ENCODE measurements around the gene S100Z.

Gene S100Z

GRCh38 chr5:76920491-76920890 lies 70.7 kb downstream of the S100Z start:
- H3K9ac ChIP-seq: no peak overlapping the region

GRCh38 chr5:76926329-76927105 lies 76.7 kb downstream of the S100Z start:
- Histone ChIP-seq H3K27me3 (ENCODE audit: insufficient read depth, low read depth) (no peaks in the 10 kb centered on the region), H2AFZ (ENCODE audit: low read depth) (no peak overlapping the region), H3K4me2 (no peak overlapping the region), H3K36me3 (ENCODE audit: insufficient read depth) (no peaks in the 10 kb centered on the region), H3K4me3 (IDR thresholded peaks at IDR 0.05; ENCODE audit: insufficient read depth, low read depth, low read length) (no peak overlapping the region), H3K4me1 (ENCODE audit: low read depth, poor library complexity, severe bottlenecking) (no peaks in the 10 kb centered on the region), H4K20me1 (ENCODE audit: insufficient read depth) (no peaks in the 10 kb centered on the region), H3K79me2 (ENCODE audit: insufficient read depth, low read depth) (no peaks in the 10 kb centered on the region), H3K27ac (no peak overlapping the region), H3K9ac (no peak overlapping the region)
- no peak for TF ChIP-seq CTCF (conservative IDR thresholded peaks at IDR 0.05; ENCODE audit: low read depth, low read length)

More at GRCh38 chr5:76920491-76920890, 70.7 kb downstream of the S100Z start:
- Histone ChIP-seq H2AFZ (ENCODE audit: low read depth) (no peak overlapping the region), H3K27me3 (ENCODE audit: insufficient read depth, low read depth) (no peaks in the 10 kb centered on the region), H4K20me1 (ENCODE audit: insufficient read depth) (no peaks in the 10 kb centered on the region), H3K27ac (no peak overlapping the region), H3K4me3 (IDR thresholded peaks at IDR 0.05; ENCODE audit: insufficient read depth, low read depth, low read length) (no peak overlapping the region), H3K79me2 (ENCODE audit: insufficient read depth, low read depth) (no peaks in the 10 kb centered on the region), H3K36me3 (ENCODE audit: insufficient read depth) (no peaks in the 10 kb centered on the region), H3K4me2 (no peak overlapping the region), H3K4me1 (ENCODE audit: low read depth, poor library complexity, severe bottlenecking) (no peaks in the 10 kb centered on the region)
- no peak for TF ChIP-seq CTCF (conservative IDR thresholded peaks at IDR 0.05; ENCODE audit: low read depth, low read length)

- no peak overlapping the region for H3K9ac ChIP-seq
- no peaks in the 10 kb centered on the region for H3K79me2 ChIP-seq (ENCODE audit: insufficient read depth, low read depth)
- H4K20me1 ChIP-seq (ENCODE audit: insufficient read depth): no peaks in the 10 kb centered on the region
- no peaks in the 10 kb centered on the region for H3K4me1 ChIP-seq (ENCODE audit: low read depth, poor library complexity, severe bottlenecking)
- no peak overlapping the region for H3K4me3 ChIP-seq (IDR thresholded peaks at IDR 0.05; ENCODE audit: insufficient read depth, low read depth, low read length)
- H3K4me2 ChIP-seq: no peak overlapping the region
- no peaks in the 10 kb centered on the region for H3K36me3 ChIP-seq (ENCODE audit: insufficient read depth)
- H3K27me3 ChIP-seq (ENCODE audit: insufficient read depth, low read depth): no peaks in the 10 kb centered on the region
- H3K27ac ChIP-seq: no peak overlapping the region
- H2AFZ ChIP-seq (ENCODE audit: low read depth): no peak overlapping the region
- no peak for TF ChIP-seq CTCF (conservative IDR thresholded peaks at IDR 0.05; ENCODE audit: low read depth, low read length)
Measured at GRCh38 chr5:76927961-76928360, 78.1 kb downstream of the S100Z start.

GRCh38 chr5:76930083-76930482 lies 80.3 kb downstream of the S100Z start:
- Histone ChIP-seq H4K20me1 (ENCODE audit: insufficient read depth) (no peaks in the 10 kb centered on the region), H3K9ac (no peak overlapping the region), H3K4me2 (no peak overlapping the region), H3K27ac (no peak overlapping the region), H3K27me3 (ENCODE audit: insufficient read depth, low read depth) (no peaks in the 10 kb centered on the region; the same call in 1 of the 2 replicates), H3K4me1 (ENCODE audit: low read depth, poor library complexity, severe bottlenecking) (no peaks in the 10 kb centered on the region), H3K79me2 (ENCODE audit: insufficient read depth, low read depth) (no peaks in the 10 kb centered on the region), H3K36me3 (ENCODE audit: insufficient read depth) (no peaks in the 10 kb centered on the region), H2AFZ (ENCODE audit: low read depth) (no peak overlapping the region), H3K4me3 (IDR thresholded peaks at IDR 0.05; ENCODE audit: insufficient read depth, low read depth, low read length) (no peak overlapping the region)
- TF ChIP-seq CTCF (conservative IDR thresholded peaks at IDR 0.05; ENCODE audit: low read depth, low read length): no peak
